ENCODE data around the gene ABCD1.

ABCD1 gene

GRCh38 chrX:153735274-153735673 is 10.6 kb downstream of the ABCD1 start:
- no peaks in the 10 kb centered on the region for H3K27me3 ChIP-seq (replicated peaks; ENCODE audit: control insufficient read depth, insufficient read depth, low read length)
- H3K36me3 ChIP-seq (ENCODE audit: control insufficient read depth, insufficient read depth, low read length), result no peaks in the 10 kb centered on the region
- TF ChIP-seq, protein P1, sequence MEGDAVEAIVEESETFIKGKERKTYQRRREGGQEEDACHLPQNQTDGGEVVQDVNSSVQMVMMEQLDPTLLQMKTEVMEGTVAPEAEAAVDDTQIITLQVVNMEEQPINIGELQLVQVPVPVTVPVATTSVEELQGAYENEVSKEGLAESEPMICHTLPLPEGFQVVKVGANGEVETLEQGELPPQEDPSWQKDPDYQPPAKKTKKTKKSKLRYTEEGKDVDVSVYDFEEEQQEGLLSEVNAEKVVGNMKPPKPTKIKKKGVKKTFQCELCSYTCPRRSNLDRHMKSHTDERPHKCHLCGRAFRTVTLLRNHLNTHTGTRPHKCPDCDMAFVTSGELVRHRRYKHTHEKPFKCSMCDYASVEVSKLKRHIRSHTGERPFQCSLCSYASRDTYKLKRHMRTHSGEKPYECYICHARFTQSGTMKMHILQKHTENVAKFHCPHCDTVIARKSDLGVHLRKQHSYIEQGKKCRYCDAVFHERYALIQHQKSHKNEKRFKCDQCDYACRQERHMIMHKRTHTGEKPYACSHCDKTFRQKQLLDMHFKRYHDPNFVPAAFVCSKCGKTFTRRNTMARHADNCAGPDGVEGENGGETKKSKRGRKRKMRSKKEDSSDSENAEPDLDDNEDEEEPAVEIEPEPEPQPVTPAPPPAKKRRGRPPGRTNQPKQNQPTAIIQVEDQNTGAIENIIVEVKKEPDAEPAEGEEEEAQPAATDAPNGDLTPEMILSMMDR (IDR thresholded peaks at IDR 0.05; ENCODE audit: insufficient read depth, low read length, poor library complexity, severe bottlenecking), result no peak
- H3K4me3 ChIP-seq (replicated peaks; ENCODE audit: low read depth, low read length), result no peak overlapping the region
- no peak for DNase-seq (ENCODE audit: extremely low read depth, insufficient read length)

DNA sequence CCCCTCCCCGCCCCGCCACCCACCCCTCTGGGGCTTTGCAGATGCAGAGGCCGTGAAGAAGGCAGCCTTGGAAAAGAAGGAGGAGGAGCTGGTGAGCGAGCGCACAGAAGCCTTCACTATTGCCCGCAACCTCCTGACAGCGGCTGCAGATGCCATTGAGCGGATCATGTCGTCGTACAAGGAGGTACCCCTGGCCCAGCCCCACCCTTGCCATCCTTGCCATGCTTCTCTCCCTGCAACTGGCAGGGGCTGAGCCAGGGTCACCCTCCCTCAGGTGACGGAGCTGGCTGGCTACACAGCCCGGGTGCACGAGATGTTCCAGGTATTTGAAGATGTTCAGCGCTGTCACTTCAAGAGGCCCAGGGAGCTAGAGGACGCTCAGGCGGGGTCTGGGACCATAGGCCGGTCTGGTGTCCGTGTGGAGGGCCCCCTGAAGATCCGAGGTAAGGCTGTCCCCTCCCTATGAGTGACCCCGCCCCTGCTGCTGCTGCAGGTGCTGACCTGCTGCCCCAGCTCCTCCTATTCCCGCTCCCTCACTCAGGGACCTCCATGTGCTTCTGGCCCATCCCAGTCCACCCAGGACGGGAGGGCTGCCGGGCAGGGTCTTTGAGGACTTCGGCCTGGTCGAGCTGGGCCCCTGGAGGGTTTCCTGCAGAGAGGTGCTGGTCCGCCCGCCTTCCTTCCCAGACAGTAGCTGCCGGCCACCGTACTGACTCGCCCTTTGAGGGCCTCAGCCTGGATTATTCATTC is 11.6 kb downstream of the ABCD1 start:
- TF ChIP-seq, protein P1 (IDR thresholded peaks at IDR 0.05; ENCODE audit: insufficient read depth, low read length, poor library complexity, severe bottlenecking), result no peak
- Histone ChIP-seq H3K4me3 (replicated peaks; ENCODE audit: low read depth, low read length) (no peak overlapping the region), H3K36me3 (ENCODE audit: control insufficient read depth, insufficient read depth, low read length) (no peaks in the 10 kb centered on the region), H3K27me3 (replicated peaks; ENCODE audit: control insufficient read depth, insufficient read depth, low read length) (no peaks in the 10 kb centered on the region)
- DNase-seq (ENCODE audit: extremely low read depth, insufficient read length), result no peak

- Histone ChIP-seq H3K27me3 (replicated peaks; ENCODE audit: control insufficient read depth, insufficient read depth, low read length) (no peaks in the 10 kb centered on the region), H3K4me3 (replicated peaks; ENCODE audit: low read depth, low read length) (no peak overlapping the region), H3K36me3 (ENCODE audit: control insufficient read depth, insufficient read depth, low read length) (no peaks in the 10 kb centered on the region)
- DNase-seq (ENCODE audit: extremely low read depth, insufficient read length), result no peak
- TF ChIP-seq, protein P1 (IDR thresholded peaks at IDR 0.05; ENCODE audit: insufficient read depth, low read length, poor library complexity, severe bottlenecking), result no peak
These were observed 12.3 kb downstream of the ABCD1 start for GRCh38 chrX:153736871-153737441.

DNA sequence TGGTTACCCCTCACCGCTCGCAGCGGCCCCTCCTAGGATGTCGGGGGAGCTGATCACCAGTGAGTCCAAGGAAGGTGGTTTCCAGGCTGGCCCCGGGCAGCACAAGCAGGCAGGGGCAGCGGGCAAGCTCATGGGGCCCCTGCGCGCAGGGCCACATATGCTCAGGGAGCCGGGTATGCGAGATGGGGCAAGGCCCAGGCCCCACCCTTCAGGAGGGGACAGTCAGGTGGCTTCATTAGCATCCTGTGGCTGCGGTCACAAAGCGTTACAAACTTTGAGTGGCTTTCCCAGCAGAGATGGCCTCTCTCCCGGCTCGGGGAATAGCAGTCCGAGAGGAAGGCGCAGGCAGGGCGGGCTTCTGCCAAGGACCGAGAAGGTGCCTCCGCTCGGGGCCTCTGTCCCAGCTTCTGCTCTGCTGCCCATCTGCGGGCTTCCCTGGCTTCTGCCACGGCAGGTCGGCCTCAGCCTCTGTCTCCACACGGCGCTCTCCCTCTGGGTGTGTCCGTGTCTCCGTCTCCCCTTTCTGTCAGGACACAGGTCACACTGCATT is 13.5 kb downstream of the ABCD1 start:
- no peaks in the 10 kb centered on the region for H3K27me3 ChIP-seq (replicated peaks; ENCODE audit: control insufficient read depth, insufficient read depth, low read length)
- no peak for DNase-seq (ENCODE audit: extremely low read depth, insufficient read length)

GRCh38 chrX:153739754-153740486 is 15.3 kb downstream of the ABCD1 start:
- Histone ChIP-seq H3K36me3 (ENCODE audit: control insufficient read depth, insufficient read depth, low read length) (no peaks in the 10 kb centered on the region), H3K4me3 (replicated peaks; ENCODE audit: low read depth, low read length) (no peak overlapping the region), H3K27me3 (replicated peaks; ENCODE audit: control insufficient read depth, insufficient read depth, low read length) (no peaks in the 10 kb centered on the region)
- TF ChIP-seq, protein P1 (IDR thresholded peaks at IDR 0.05; ENCODE audit: insufficient read depth, low read length, poor library complexity, severe bottlenecking), result no peak
- DNase-seq (ENCODE audit: extremely low read depth, insufficient read length), result no peak

More for the DNA sequence above, 13.5 kb downstream of the ABCD1 start:
- no peaks in the 10 kb centered on the region for H3K36me3 ChIP-seq (ENCODE audit: control insufficient read depth, insufficient read depth, low read length)
- no peak overlapping the region for H3K4me3 ChIP-seq (replicated peaks; ENCODE audit: low read depth, low read length)
- TF ChIP-seq, protein P1 (IDR thresholded peaks at IDR 0.05; ENCODE audit: insufficient read depth, low read length, poor library complexity, severe bottlenecking), result no peak
